Measurements from ENCODE around the gene STH. TPM values are rescaled to one million over a fixed set of nuclear protein-coding genes. Genes with fewer than 3 reads are reported as not detected.

Gene STH
- total and polyA plus RNA-seq, 12 donors: not detected

DNA sequence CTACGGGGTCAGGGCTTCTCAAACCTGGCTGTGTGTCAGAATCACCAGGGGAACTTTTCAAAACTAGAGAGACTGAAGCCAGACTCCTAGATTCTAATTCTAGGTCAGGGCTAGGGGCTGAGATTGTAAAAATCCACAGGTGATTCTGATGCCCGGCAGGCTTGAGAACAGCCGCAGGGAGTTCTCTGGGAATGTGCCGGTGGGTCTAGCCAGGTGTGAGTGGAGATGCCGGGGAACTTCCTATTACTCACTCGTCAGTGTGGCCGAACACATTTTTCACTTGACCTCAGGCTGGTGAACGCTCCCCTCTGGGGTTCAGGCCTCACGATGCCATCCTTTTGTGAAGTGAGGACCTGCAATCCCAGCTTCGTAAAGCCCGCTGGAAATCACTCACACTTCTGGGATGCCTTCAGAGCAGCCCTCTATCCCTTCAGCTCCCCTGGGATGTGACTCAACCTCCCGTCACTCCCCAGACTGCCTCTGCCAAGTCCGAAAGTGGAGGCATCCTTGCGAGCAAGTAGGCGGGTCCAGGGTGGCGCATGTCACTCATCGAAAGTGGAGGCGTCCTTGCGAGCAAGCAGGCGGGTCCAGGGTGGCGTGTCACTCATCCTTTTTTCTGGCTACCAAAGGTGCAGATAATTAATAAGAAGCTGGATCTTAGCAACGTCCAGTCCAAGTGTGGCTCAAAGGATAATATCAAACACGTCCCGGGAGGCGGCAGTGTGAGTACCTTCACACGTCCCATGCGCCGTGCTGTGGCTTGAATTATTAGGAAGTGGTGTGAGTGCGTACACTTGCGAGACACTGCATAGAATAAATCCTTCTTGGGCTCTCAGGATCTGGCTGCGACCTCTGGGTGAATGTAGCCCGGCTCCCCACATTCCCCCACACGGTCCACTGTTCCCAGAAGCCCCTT, 10.9 kb downstream of the STH start:
- Histone ChIP-seq H3K36me3 (no peaks in the 10 kb centered on the region), H3K27ac (no peak overlapping the region), H3K9me3 (no peaks in the 10 kb centered on the region), H3K27me3 (no peaks in the 10 kb centered on the region), H3K4me3 (no peak overlapping the region), H3K4me1 (peaks cover 0 to 8% (median 0%) of the 10 kb centered on the region in 9 donors)
- intact Hi-C loops (cut with DNase I): loop anchor here in 2 of 10 donors (5.0 to 10.0 kb wide), 2 partner anchors 275 to 737 kb away; no protein-coding TSS in a partner anchor
- ATAC-seq: peak in 2 of 8 donors; percentile 11 to 65
- 77 to 84% methylated on average over 33 of the region's 33 CpGs for WGBS, 2 donors
- TF ChIP-seq, protein P1, sequence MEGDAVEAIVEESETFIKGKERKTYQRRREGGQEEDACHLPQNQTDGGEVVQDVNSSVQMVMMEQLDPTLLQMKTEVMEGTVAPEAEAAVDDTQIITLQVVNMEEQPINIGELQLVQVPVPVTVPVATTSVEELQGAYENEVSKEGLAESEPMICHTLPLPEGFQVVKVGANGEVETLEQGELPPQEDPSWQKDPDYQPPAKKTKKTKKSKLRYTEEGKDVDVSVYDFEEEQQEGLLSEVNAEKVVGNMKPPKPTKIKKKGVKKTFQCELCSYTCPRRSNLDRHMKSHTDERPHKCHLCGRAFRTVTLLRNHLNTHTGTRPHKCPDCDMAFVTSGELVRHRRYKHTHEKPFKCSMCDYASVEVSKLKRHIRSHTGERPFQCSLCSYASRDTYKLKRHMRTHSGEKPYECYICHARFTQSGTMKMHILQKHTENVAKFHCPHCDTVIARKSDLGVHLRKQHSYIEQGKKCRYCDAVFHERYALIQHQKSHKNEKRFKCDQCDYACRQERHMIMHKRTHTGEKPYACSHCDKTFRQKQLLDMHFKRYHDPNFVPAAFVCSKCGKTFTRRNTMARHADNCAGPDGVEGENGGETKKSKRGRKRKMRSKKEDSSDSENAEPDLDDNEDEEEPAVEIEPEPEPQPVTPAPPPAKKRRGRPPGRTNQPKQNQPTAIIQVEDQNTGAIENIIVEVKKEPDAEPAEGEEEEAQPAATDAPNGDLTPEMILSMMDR (IDR thresholded peaks at IDR 0.05): no peak
- no peak for DNase-seq

GRCh38 chr17:46010597-46011186, 11.6 kb downstream of the STH start:
- H3K27ac ChIP-seq: no peak overlapping the region
- DNase-seq: no peak
- no peaks in the 10 kb centered on the region for H3K9me3 ChIP-seq
- no peak overlapping the region for H3K4me3 ChIP-seq
- TF ChIP-seq, protein P1 (IDR thresholded peaks at IDR 0.05): no peak
- no peaks in the 10 kb centered on the region for H3K27me3 ChIP-seq
- peak in 2 of 8 donors; percentile 11 to 27 for ATAC-seq
- intact Hi-C loops (cut with DNase I): no loop called here
- no peaks in the 10 kb centered on the region for H3K36me3 ChIP-seq
- peaks cover 0 to 8% (median 0%) of the 10 kb centered on the region in 9 donors for H3K4me1 ChIP-seq
- WGBS, 2 donors: 85 to 86% methylated on average over 16 of the region's 16 CpGs

DNA sequence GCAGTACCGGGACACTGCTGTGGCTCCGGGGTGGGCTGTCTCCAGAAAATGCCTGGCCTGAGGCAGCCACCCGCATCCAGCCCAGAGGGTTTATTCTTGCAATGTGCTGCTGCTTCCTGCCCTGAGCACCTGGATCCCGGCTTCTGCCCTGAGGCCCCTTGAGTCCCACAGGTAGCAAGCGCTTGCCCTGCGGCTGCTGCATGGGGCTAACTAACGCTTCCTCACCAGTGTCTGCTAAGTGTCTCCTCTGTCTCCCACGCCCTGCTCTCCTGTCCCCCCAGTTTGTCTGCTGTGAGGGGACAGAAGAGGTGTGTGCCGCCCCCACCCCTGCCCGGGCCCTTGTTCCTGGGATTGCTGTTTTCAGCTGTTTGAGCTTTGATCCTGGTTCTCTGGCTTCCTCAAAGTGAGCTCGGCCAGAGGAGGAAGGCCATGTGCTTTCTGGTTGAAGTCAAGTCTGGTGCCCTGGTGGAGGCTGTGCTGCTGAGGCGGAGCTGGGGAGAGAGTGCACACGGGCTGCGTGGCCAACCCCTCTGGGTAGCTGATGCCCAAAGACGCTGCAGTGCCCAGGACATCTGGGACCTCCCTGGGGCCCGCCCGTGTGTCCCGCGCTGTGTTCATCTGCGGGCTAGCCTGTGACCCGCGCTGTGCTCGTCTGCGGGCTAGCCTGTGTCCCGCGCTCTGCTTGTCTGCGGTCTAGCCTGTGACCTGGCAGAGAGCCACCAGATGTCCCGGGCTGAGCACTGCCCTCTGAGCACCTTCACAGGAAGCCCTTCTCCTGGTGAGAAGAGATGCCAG, 12.9 kb downstream of the STH start:
- H3K27me3 ChIP-seq: no peaks in the 10 kb centered on the region
- no peaks in the 10 kb centered on the region for H3K9me3 ChIP-seq
- TF ChIP-seq, protein P1 (IDR thresholded peaks at IDR 0.05): no peak
- H3K4me1 ChIP-seq: peaks cover 0 to 8% (median 0%) of the 10 kb centered on the region in 9 donors
- no peak overlapping the region for H3K4me3 ChIP-seq
- 89% methylated on average over 28 of the region's 28 CpGs for WGBS, 2 donors
- no peaks in the 10 kb centered on the region for H3K36me3 ChIP-seq
- peak in 2 of 8 donors; percentile 8 to 13 for ATAC-seq
- H3K27ac ChIP-seq: no peak overlapping the region
- intact Hi-C loops (cut with DNase I): no loop called here
- no peak for DNase-seq

GRCh38 chr17:46012506-46013079, 13.5 kb downstream of the STH start:
- Histone ChIP-seq H3K27me3 (no peaks in the 10 kb centered on the region), H3K9me3 (no peaks in the 10 kb centered on the region), H3K4me1 (peaks cover 0 to 3% (median 0%) of the 10 kb centered on the region in 9 donors), H3K4me3 (no peak overlapping the region), H3K36me3 (no peaks in the 10 kb centered on the region), H3K27ac (no peak overlapping the region)
- WGBS, 2 donors: 82 to 84% methylated on average over 11 of the region's 11 CpGs
- DNase-seq (no peak), ATAC-seq (peak in 1 of 8 donors; percentile 10)
- TF ChIP-seq, protein P1 (IDR thresholded peaks at IDR 0.05): no peak
- intact Hi-C loops (cut with DNase I): no loop called here
